Measurements from ENCODE around the gene DDX31.

DNA sequence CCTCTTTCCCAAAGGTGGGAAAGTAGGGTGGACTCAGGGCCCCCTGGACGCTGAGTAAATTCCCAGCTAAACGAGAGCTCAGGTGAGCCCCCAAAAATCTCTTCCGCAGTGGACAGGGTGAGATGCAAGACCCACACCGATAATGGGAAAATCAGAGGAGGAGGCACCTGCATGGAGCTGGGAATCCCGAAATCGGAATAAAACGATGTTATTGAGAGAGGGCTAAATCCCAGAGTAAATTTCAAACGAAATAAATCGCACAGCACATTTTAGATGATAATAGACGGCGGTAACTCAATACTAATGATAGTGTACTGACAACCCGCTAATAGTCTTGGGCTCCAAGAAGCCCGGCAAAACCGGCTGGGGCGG lies 90.4 kb downstream of the DDX31 start:
- TF ChIP-seq, protein P1, sequence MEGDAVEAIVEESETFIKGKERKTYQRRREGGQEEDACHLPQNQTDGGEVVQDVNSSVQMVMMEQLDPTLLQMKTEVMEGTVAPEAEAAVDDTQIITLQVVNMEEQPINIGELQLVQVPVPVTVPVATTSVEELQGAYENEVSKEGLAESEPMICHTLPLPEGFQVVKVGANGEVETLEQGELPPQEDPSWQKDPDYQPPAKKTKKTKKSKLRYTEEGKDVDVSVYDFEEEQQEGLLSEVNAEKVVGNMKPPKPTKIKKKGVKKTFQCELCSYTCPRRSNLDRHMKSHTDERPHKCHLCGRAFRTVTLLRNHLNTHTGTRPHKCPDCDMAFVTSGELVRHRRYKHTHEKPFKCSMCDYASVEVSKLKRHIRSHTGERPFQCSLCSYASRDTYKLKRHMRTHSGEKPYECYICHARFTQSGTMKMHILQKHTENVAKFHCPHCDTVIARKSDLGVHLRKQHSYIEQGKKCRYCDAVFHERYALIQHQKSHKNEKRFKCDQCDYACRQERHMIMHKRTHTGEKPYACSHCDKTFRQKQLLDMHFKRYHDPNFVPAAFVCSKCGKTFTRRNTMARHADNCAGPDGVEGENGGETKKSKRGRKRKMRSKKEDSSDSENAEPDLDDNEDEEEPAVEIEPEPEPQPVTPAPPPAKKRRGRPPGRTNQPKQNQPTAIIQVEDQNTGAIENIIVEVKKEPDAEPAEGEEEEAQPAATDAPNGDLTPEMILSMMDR (IDR thresholded peaks at IDR 0.05), result no peak
- peak; percentile 75 for TF ChIP-seq EZH2 (IDR thresholded peaks at IDR 0.05; ENCODE audit: borderline replicate concordance, insufficient read depth, low read depth, low read length, poor library complexity, severe bottlenecking)
